ENCODE data around the gene HSPB8. TPM values are rescaled to one million over a fixed set of nuclear protein-coding genes. Genes with fewer than 3 reads are reported as not detected.

The HSPB8 gene
- polyA plus RNA-seq, 1 of the 3 experiments (the other 2 are of a cell fraction) = 1.2 TPM

DNA sequence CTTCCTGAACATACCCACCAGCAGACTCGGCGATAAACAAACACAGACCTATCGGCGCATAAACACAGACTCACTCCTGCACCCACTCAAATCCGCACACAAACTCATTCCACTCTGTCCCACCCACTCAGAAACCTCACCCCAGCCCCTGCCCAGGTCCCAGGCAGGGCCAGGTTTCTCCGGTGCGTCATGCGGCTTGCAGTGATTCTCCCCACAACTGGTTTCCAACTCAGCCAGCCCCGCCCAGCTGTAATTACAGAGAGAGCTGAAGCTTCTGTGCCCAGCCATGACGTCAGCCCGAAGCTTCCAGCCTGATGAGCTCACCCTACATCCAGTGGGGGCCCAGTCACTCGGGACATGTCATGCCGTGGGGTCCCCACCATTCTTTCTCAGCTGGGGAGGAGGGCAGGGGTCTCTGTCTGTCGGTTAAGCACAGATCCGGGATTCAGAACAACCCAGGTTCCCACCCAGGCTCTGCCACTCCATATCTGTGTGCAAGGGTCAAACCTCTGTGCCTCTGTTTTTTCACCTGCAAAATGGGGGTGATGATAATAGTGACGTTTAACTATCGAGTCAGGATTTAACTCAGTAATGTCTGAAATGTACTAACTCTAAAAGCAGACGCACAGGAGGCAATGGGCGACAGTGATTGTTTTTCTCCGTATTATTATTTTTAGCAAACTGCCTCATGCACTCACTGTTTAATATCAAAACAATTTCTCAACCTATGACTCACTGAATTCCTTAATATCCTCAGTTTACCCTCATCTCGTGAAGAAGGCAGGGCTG, 2.3 kb upstream of the HSPB8 start:
- WGBS (ENCODE audit: low lambda C conversion rate) = 53% methylated on average over 15 of the region's 21 CpGs
- TF ChIP-seq SMC3 (IDR thresholded peaks at IDR 0.05; ENCODE audit: low read depth, low read length) (no peak), RXRA (IDR thresholded peaks at IDR 0.05; ENCODE audit: borderline replicate concordance, low read depth) (no peak), GATA2 (CRISPR knock-in tag; IDR thresholded peaks at IDR 0.05) (no peak), SIN3A (IDR thresholded peaks at IDR 0.05; ENCODE audit: borderline replicate concordance, low read depth, low read length) (no peak), EZH2phosphoT487 (IDR thresholded peaks at IDR 0.05; ENCODE audit: borderline replicate concordance, low read depth) (no peak), RFX5 (IDR thresholded peaks at IDR 0.05; ENCODE audit: low read length) (no peak)
- TF ChIP-seq, protein P1, sequence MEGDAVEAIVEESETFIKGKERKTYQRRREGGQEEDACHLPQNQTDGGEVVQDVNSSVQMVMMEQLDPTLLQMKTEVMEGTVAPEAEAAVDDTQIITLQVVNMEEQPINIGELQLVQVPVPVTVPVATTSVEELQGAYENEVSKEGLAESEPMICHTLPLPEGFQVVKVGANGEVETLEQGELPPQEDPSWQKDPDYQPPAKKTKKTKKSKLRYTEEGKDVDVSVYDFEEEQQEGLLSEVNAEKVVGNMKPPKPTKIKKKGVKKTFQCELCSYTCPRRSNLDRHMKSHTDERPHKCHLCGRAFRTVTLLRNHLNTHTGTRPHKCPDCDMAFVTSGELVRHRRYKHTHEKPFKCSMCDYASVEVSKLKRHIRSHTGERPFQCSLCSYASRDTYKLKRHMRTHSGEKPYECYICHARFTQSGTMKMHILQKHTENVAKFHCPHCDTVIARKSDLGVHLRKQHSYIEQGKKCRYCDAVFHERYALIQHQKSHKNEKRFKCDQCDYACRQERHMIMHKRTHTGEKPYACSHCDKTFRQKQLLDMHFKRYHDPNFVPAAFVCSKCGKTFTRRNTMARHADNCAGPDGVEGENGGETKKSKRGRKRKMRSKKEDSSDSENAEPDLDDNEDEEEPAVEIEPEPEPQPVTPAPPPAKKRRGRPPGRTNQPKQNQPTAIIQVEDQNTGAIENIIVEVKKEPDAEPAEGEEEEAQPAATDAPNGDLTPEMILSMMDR (IDR thresholded peaks at IDR 0.05) = no peak
- Histone ChIP-seq H3K36me3 (replicated peaks in 1 of 2; ENCODE audit: control insufficient read depth in 1 of 2, insufficient read depth in 2 of 2, low read length in 1 of 2) (no peaks in the 10 kb centered on the region), H3K4me2 (no peak overlapping the region), H4K20me1 (ENCODE audit: insufficient read depth) (no peaks in the 10 kb centered on the region), H3K9me3 (no peaks in the 10 kb centered on the region), H3K27me3 (ENCODE audit: insufficient read depth) (no peaks in the 10 kb centered on the region), H3K9me2 (no peaks in the 10 kb centered on the region), H2AFZ (ENCODE audit: low read depth) (no peak overlapping the region), H3K79me2 (ENCODE audit: insufficient read depth) (no peaks in the 10 kb centered on the region), H3K4me3 (ENCODE audit: low read depth in 2 of 2, low read length in 1 of 2) (no peak overlapping the region), H3K27ac (ENCODE audit: low read depth in 2 of 2, low read length in 1 of 2) (no peak overlapping the region), H3K4me1 (ENCODE audit: control insufficient read depth in 1 of 2, insufficient read depth in 2 of 2, low read depth in 1 of 2, low read length in 1 of 2) (peaks cover 0 to 10% of the 10 kb centered on the region in 2 experiments; a peak in 1 of 4 replicates), H3F3A (replicated peaks; ENCODE audit: insufficient read depth) (no peaks in the 10 kb centered on the region), H3K9ac (no peak overlapping the region)
- ChIA-PET CTCF (interaction anchor here (1.0 to 2.2 kb wide), 2 partner anchors 8 to 237 kb away, joined by 3 to 8 read pairs; no protein-coding TSS in a partner anchor), POLR2A (no interaction called here)
- DNase-seq = no peak

- Histone ChIP-seq H3F3A (replicated peaks; ENCODE audit: insufficient read depth) (no peaks in the 10 kb centered on the region), H3K4me2 (no peak overlapping the region), H2AFZ (ENCODE audit: low read depth) (no peak overlapping the region), H3K36me3 (replicated peaks in 1 of 2; ENCODE audit: control insufficient read depth in 1 of 2, insufficient read depth in 2 of 2, low read length in 1 of 2) (no peaks in the 10 kb centered on the region), H3K27me3 (ENCODE audit: insufficient read depth) (no peaks in the 10 kb centered on the region), H3K9ac (no peak overlapping the region), H3K9me2 (no peaks in the 10 kb centered on the region), H3K4me3 (ENCODE audit: low read depth in 2 of 2, low read length in 1 of 2) (no peak overlapping the region), H3K79me2 (ENCODE audit: insufficient read depth) (no peaks in the 10 kb centered on the region), H4K20me1 (ENCODE audit: insufficient read depth) (no peaks in the 10 kb centered on the region), H3K4me1 (ENCODE audit: control insufficient read depth in 1 of 2, insufficient read depth in 2 of 2, low read depth in 1 of 2, low read length in 1 of 2) (peaks cover 0 to 10% of the 10 kb centered on the region in 2 experiments; a peak in 1 of 4 replicates), H3K9me3 (no peaks in the 10 kb centered on the region), H3K27ac (ENCODE audit: low read depth in 2 of 2, low read length in 1 of 2) (no peak overlapping the region)
- POLR2A ChIA-PET = no interaction called here
- CTCF ChIA-PET = interaction anchor here (1.0 kb wide), 1 partner anchor 8 kb away, joined by 3 read pairs; no protein-coding TSS in a partner anchor
- TF ChIP-seq TCF12 (IDR thresholded peaks at IDR 0.05) = no peak
- no peak for TF ChIP-seq MAX (IDR thresholded peaks at IDR 0.05; ENCODE audit: low read depth)
- TF ChIP-seq CHD2 (IDR thresholded peaks at IDR 0.05; ENCODE audit: low read length, partially characterized antibody) = no peak
- no peak for TF ChIP-seq GABPA (IDR thresholded peaks at IDR 0.05; ENCODE audit: low read depth)
- TF ChIP-seq RFX5 (IDR thresholded peaks at IDR 0.05; ENCODE audit: low read length) = no peak
- TF ChIP-seq, protein P2, sequence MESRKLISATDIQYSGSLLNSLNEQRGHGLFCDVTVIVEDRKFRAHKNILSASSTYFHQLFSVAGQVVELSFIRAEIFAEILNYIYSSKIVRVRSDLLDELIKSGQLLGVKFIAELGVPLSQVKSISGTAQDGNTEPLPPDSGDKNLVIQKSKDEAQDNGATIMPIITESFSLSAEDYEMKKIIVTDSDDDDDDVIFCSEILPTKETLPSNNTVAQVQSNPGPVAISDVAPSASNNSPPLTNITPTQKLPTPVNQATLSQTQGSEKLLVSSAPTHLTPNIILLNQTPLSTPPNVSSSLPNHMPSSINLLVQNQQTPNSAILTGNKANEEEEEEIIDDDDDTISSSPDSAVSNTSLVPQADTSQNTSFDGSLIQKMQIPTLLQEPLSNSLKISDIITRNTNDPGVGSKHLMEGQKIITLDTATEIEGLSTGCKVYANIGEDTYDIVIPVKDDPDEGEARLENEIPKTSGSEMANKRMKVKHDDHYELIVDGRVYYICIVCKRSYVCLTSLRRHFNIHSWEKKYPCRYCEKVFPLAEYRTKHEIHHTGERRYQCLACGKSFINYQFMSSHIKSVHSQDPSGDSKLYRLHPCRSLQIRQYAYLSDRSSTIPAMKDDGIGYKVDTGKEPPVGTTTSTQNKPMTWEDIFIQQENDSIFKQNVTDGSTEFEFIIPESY (IDR thresholded peaks at IDR 0.05; ENCODE audit: borderline replicate concordance, low read depth) = no peak
- TF ChIP-seq USF1 (IDR thresholded peaks at IDR 0.05; ENCODE audit: borderline replicate concordance, low read depth) = no peak
- no peak for TF ChIP-seq RCOR1 (IDR thresholded peaks at IDR 0.05; ENCODE audit: low read length)
- no peak for TF ChIP-seq FOXM1 (IDR thresholded peaks at IDR 0.05; ENCODE audit: low read depth)
- no peak for TF ChIP-seq FOXJ3 (CRISPR knock-in tag; IDR thresholded peaks at IDR 0.05)
- WGBS (ENCODE audit: low lambda C conversion rate) = 90% methylated on average over 4 of the region's 4 CpGs
- no peak for DNase-seq
Observed at GRCh38 chr12:119177056-119177325, 1.7 kb upstream of the HSPB8 start.

All from SK-N-SH (cell line).